Measurements from ENCODE around the gene BCL2L1.

Gene BCL2L1

DNA sequence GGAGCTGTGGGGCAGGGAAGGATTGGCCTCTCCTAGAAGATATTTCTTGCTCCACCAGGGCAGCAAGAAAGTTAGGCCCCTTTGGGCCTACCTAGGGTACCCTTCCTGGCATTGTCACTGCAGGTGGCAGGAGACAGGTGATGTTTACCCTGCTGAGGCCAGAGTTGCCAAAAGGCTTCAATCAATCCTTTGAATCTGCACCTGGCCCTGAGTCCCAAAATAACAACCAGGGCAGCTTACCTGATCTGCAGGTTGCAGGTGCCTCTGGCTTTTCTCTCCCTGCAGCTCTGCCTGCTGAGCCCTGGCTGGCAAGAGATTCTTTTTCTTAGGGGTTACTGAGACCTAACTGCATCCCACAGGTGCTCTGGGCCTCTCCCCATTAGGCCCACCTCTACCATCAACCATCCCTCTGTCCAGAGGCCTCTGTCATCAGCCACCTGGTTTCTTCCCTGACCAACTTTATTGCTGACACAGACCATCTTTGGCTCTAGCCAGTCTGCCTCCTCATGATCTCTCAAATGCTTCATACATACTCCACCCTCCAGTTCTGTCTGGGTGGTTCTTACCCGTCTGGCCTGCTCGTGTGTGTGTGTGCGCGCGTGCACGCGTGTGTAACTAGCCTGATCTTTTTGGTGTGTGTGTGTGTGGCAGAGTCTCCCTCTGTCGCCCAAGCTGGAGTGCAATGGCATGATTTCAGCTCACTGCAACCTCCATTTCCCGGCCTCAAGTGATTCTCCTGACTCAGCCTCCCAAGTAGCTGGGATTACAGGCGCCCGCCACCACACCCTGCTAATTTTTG lies 13.7 kb downstream of the BCL2L1 start:
- no peak for DNase-seq (ENCODE audit: low read depth in 2 of 2)

DNA sequence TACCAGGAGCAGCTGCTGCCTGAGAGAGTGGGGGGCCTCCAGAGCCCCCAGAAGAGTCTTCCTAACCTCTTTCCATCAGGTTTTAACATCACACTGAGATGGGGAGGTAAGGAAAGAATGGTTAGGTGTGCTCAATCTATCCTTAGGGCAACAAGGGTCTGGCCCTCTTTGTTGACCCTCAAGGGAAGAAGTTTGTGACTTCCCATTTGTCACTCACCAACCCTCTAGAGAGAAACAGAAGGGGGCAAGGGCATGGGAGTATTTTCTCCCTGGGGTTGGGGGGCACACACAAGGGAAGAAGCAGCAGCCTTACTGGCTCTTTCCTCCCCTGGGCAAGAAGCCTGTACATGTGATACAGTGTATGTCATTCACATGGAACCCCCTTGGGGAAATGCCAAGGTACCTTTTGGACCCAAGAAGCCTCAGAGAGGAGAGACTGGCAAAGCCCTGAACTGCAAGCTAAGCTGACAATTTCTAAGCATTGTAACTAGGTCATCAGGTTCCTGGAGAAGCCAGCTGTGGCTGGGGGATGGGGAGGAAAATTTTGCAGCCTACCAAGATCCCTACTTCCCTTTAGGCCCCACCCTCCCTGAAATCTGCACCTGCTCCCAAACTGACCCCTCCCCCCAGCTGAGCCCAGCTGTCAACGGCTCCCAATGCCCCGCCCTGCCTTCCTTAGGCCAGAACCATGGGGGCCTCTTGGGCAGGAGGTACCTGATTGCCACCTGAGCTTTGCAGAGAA lies 14.5 kb downstream of the BCL2L1 start:
- DNase-seq (ENCODE audit: low read depth in 2 of 2) = no peak

DNA sequence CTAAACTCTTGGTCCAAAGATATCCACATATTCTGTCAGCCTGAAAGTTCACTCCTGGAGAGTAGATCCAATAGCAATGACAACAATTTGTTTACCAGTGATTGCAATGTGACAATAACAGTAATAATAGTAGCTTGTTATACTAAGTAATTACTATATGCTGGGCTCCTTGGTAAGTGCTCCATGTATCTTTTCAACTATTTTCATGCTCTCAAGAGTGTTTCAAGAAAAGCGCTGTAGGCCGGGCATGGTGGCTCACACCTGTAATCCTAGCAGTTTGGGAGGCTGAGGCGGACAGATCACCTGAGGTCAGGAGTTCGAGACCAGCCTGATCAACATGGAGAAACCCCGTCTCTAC lies 15.4 kb downstream of the BCL2L1 start:
- DNase-seq (ENCODE audit: low read depth in 2 of 2) = no peak

- no peak for DNase-seq (ENCODE audit: low read depth in 2 of 2)
Observed at GRCh38 chr20:31706607-31707257, 15.9 kb downstream of the BCL2L1 start.

DNA sequence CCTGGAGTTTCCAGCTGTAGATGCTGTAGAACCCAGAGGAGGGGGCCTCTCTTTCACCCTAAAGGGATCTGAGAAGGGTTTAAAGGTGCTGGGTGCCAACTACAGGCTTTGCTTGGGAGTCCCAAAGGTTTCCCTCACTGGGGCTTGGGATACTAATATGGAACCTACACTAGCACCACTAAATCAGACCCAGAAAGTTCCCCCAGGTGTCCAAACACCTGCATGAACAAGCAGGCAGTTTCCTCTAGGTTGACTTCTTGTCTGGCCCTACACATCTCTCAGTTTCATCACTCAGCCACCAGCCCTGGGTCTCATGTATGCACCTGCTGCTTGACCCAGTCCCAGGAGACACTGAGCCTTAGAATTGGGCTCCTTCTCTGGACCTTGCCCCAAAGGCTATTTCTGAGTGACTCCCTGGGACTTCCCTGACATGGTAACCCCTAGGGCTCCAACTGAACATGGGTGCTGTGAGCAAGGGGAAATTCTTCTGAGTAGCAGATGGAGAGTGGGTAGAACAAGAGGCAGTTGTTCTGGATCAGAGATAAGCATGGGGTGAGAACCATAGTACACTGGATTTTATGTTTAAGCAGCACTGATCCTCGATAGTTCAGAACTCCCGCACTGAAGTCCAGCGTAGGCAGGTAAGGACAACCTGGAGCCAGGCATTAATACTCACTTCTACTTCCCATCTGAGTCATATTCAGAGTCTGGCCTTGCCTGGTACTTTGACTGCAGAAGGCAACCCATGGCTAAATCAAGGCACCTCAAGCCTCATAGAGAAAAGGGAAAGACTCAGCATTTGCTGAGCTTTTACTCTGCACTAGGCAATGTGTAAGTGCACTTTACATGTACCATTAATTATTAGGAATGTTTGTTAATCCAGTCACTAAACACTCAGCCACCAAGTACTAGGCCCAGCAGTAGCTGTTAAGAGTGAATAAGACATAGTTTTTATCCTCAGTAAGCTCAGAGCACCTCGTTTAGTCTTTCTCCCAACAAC lies 16.8 kb downstream of the BCL2L1 start:
- no peak for DNase-seq (ENCODE audit: low read depth in 2 of 2)

DNA sequence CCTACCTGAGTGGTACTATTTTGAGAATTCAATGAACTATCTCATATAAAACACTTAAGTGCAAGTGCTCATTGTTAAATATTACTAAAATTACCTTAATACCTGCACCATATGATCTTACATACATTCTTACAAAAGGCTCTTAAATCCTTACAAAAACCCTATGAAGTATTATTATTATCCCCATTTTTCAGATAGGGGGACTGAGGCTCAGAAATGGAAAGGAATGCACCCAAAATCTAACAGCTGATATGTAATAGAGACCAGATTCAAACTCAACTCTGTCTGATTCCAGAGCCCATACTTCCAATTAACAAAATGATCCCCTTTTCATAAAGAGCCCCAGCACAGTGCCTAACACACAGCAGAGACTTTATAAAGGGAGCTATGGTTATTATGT lies 17.5 kb downstream of the BCL2L1 start:
- DNase-seq (ENCODE audit: low read depth in 2 of 2) = no peak

DNA sequence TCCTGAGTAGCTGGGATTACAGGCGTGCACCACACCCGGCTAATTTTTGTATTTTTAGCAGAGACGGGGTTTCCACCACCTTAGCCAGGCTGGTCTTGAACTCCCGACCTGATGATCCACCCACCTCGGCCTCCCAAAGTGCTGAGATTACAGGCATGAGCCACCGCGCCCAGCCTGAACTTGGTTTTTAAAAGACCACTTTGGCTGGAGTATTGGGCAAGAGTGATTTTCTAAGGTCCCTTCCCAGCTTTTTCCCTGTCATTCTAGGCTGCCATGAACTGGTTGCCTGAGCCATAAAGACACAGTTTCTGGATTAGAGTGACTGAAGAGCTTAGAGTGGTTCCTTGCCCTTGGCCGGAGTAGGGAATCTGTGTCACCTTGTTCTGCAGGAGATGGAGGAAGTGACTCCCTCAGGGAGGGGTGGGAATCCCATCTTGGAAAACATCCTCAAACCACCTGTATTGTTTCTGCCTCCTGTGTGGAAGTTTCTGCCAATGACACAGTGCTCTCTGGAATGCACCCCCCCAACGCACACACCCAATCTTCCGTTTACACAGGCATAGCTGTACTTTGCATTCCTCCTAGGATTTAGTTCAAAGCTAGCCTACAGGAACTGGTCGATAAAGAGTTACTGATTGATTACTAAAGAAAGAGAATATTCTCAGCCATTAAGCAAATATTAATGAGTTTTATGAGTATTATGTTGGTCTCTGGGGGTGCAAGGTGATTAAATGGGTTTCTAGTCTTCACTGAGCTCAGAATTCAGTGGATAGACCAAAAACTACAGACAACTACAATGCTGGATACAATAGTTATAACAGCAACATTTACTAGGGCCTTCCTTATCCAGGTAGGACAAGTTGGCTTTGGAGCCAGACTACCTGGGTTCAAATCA lies 18.2 kb downstream of the BCL2L1 start:
- DNase-seq (ENCODE audit: low read depth in 2 of 2) = no peak

GRCh38 chr20:31701591-31701990 lies 21.1 kb downstream of the BCL2L1 start:
- DNase-seq (ENCODE audit: low read depth in 2 of 2) = no peak

DNA sequence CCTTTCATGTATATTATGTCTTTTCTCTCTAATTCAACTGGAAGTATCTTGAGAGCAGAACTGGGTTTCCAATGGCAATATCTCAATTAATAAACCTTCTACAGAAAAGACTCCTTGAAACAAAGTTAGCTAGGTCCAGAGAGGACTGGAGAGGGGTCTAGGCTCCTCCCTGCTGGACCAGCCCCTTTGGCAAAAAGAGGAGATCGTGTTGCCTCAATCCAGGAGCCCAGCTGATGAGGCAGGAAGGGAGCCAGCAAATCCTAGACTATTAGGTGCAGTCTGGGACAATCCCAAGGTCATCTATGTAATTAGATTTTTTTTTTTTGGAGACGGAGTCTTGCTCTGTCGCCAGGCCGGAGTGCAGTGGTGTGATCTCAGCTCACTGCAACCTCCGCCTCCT lies 21.9 kb downstream of the BCL2L1 start:
- DNase-seq (ENCODE audit: low read depth in 2 of 2) = no peak

- DNase-seq (ENCODE audit: low read depth in 2 of 2) = no peak
Observed at GRCh38 chr20:31699801-31700728, 22.6 kb downstream of the BCL2L1 start.

DNA sequence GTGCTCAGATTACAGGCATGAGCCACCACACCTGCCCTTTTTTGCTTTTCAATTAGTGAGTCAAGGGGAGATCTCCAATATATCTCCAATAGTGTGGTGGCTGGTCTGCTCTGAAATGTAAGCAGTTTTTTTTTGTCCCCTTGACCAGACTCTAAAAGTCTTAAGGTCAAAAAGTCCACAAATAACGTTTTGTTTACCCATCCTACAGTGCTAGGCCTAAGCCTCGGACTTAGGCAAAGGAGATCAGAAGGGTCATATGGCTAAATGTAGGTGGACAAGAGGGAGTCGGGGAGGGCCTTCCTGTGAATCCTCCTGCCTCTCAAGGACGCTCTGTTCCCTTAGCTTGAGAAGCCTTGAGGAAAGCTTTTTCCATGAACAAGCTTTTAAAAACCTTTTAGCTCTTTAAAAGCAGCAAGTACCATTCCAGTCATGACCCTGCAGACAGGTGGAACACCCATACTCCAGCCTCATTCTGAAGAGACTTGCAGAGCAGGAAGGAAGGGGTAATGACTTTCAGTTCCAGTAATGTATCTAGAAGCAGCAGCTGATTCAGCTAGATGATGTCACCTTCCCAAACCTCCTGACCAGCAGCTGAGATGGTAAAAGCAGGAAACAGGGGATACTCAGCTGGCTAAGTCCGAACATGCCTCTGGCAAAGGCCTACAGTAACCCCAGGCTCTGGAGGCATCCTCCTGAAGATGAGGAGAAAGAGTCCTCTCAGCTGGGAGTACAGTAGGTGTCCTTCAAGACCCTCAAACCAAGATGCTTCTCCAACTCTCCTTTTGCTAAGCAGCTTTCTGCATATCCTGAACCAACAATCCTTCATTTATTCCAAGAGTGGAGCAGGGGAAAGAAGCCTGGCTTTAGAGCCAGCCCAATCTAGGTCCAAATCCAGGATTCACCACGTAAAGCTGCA lies 23.6 kb downstream of the BCL2L1 start:
- peak; percentile 54 to 59 for DNase-seq (ENCODE audit: low read depth in 2 of 2)

GRCh38 chr20:31698243-31698802 lies 24.3 kb downstream of the BCL2L1 start:
- no peak for DNase-seq (ENCODE audit: low read depth in 2 of 2)

- no peak for DNase-seq (ENCODE audit: low read depth in 2 of 2)
Observed at GRCh38 chr20:31695849-31696804, 26.5 kb downstream of the BCL2L1 start.

DNA sequence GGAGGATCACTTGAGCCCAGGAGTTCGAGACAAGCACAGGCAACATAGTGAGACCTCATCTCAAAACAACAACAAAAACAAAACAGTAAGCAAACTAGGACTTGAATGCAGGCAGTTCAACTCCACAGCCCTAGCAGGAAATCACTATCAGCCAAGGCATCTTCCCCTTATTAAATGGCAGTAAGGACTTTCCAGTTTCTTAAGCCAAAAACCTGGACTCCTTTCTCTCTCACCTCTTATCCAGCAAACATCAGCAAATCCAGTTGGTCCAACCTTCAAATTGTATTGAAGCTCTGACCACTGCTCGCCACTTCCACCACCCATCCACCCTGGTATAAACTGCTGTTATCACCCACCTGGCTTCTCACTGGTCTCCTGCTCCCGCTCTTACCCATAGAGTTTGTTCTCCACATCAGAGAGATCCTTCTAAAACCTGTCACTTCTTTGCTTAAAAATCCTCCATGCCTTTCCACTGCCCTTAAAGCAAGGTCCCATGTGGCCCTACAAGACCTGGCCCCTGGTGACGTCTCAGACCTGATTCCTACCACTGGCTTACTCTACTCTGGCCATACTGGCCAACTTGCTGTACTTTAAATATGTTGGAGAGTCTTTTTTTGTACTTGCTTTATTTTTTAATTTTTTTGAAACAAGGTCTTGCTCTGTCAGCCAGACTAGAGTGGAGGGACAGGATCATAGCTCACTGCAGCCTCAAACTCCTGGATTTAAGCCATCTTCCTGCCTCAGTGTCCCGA lies 27.6 kb downstream of the BCL2L1 start:
- DNase-seq (ENCODE audit: low read depth in 2 of 2) = no peak

GRCh38 chr20:31693987-31694661 lies 28.5 kb downstream of the BCL2L1 start:
- DNase-seq (ENCODE audit: low read depth in 2 of 2) = no peak

- DNase-seq (ENCODE audit: low read depth in 2 of 2) = no peak
Observed at GRCh38 chr20:31693402-31693801, 29.3 kb downstream of the BCL2L1 start.

Data from fibroblast of skin of left quadriceps (primary cell).